Ishikawa (cell line): ENCODE results near the gene BAZ1B.

Experiments used
- EGR1 ChIP-seq: IDR thresholded peaks from 2 replicates; pipeline ENCODE4 v1.6.1; 2012
- EP300 ChIP-seq: IDR thresholded peaks from 2 replicates; pipeline ENCODE4 v1.6.1; 2012; ENCODE audit warnings: borderline replicate concordance
- FOXM1 ChIP-seq: IDR thresholded peaks from 2 replicates; pipeline ENCODE4 v1.6.1; 2012; ENCODE audit warnings: low read depth, borderline replicate concordance
- NFIC ChIP-seq: IDR thresholded peaks from 2 replicates; pipeline ENCODE4 v1.6.1; 2012
- RAD21 ChIP-seq: IDR thresholded peaks from 2 replicates; pipeline ENCODE4 v1.6.1; 2012; ENCODE audit warnings: low read depth
- TAF1 ChIP-seq: IDR thresholded peaks from 2 replicates; pipeline ENCODE4 v1.6.1; 2012; ENCODE audit warnings: low read depth, mild to moderate bottlenecking
- TEAD4 ChIP-seq: IDR thresholded peaks from 2 replicates; pipeline ENCODE4 v1.6.1; 2012
- YY1 ChIP-seq: IDR thresholded peaks from 2 replicates; pipeline ENCODE4 v1.6.1; 2012; ENCODE audit warnings: low read depth
- ZBTB7A ChIP-seq: IDR thresholded peaks from 2 replicates; pipeline ENCODE4 v1.6.1; 2012; ENCODE audit warnings: low read depth
- TF ChIP-seq, protein P1 (sequence below): IDR thresholded peaks from 2 replicates; pipeline ENCODE4 v1.6.1; 2012
- TF ChIP-seq, protein P2 (sequence below): IDR thresholded peaks from 2 replicates; pipeline ENCODE4 v1.6.1; 2012; ENCODE audit warnings: low read depth, mild to moderate bottlenecking
- TF ChIP-seq, protein P3 (sequence below): IDR thresholded peaks from 2 replicates; pipeline ENCODE4 v1.6.1; 2012

DNA sequence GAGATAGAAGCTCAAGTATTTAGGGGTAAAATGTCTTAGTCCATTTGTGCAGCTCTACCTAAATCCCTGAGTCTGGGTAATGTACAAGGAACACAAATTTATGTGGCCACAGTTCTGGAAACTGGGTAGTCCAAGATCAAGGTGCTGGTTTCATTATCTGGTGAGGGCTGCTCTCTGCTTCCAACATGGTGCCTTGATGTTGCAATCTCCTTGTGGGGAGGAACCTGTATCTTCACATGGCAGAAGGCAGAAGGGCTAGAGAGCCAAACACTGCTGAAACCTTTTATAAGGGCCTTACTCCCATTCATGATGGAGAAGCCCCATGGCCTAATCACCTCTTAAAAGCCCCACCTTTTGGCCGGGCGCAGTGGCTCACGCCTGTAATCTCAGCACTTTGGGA, 8.7 kb upstream of the BAZ1B start:
- TF ChIP-seq TEAD4 (no peak), TAF1 (no peak), RAD21 (no peak), EP300 (no peak), YY1 (no peak), EGR1 (no peak), FOXM1 (no peak), ZBTB7A (no peak), NFIC (no peak)
- TF ChIP-seq, protein P1, sequence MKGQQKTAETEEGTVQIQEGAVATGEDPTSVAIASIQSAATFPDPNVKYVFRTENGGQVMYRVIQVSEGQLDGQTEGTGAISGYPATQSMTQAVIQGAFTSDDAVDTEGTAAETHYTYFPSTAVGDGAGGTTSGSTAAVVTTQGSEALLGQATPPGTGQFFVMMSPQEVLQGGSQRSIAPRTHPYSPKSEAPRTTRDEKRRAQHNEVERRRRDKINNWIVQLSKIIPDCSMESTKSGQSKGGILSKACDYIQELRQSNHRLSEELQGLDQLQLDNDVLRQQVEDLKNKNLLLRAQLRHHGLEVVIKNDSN: no peak
- TF ChIP-seq, protein P2, sequence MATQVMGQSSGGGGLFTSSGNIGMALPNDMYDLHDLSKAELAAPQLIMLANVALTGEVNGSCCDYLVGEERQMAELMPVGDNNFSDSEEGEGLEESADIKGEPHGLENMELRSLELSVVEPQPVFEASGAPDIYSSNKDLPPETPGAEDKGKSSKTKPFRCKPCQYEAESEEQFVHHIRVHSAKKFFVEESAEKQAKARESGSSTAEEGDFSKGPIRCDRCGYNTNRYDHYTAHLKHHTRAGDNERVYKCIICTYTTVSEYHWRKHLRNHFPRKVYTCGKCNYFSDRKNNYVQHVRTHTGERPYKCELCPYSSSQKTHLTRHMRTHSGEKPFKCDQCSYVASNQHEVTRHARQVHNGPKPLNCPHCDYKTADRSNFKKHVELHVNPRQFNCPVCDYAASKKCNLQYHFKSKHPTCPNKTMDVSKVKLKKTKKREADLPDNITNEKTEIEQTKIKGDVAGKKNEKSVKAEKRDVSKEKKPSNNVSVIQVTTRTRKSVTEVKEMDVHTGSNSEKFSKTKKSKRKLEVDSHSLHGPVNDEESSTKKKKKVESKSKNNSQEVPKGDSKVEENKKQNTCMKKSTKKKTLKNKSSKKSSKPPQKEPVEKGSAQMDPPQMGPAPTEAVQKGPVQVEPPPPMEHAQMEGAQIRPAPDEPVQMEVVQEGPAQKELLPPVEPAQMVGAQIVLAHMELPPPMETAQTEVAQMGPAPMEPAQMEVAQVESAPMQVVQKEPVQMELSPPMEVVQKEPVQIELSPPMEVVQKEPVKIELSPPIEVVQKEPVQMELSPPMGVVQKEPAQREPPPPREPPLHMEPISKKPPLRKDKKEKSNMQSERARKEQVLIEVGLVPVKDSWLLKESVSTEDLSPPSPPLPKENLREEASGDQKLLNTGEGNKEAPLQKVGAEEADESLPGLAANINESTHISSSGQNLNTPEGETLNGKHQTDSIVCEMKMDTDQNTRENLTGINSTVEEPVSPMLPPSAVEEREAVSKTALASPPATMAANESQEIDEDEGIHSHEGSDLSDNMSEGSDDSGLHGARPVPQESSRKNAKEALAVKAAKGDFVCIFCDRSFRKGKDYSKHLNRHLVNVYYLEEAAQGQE: no peak
- TF ChIP-seq, protein P3, sequence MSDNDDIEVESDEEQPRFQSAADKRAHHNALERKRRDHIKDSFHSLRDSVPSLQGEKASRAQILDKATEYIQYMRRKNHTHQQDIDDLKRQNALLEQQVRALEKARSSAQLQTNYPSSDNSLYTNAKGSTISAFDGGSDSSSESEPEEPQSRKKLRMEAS: no peak
